C4-2B (cell line): ENCODE results near the gene SPOCK1.

Source experiments
- H3K27ac ChIP-seq: fragments of 450-650 bp; 2 replicates; pipeline ENCODE4 v1.5.1; 2017
- ZFX ChIP-seq: fragments of 450-650 bp; IDR thresholded peaks from 2 replicates; pipeline ENCODE4 v1.6.1; 2017
- TF ChIP-seq, protein P1 (sequence below): fragments of 450-650 bp; conservative IDR thresholded peaks from 2 replicates; pipeline ENCODE4 v1.5.1; 2017; ENCODE audit warnings: mild to moderate bottlenecking

The SPOCK1 gene

DNA sequence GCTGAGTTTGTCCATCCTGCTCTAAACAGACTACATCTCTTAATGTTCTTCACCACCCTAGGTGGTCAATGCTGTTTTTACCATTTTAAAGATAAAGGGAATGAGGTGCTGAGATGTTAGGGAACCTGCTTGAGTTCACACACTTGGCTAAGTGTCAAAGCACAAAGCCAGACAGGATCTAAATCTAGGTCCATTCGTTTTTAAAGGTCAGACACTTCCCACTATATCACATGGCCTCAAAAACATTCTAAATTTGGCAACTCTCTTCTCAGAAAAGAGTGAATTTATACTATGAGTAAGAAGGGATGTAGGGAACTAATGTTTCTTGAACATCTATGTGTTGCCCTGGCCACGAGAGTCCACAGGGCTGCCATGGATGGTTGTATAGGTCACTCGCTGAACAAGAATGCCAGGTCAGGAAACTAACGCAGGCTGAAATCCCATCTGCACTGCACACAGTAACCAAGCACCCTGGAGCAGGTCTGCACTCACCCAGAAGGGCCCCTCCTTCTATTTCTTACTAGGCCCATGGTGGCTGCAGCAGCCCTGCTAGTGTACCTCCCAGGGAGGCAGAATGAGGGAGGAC lies 213.0 kb downstream of the SPOCK1 start:
- H3K27ac ChIP-seq, result no peak overlapping the region
- TF ChIP-seq ZFX, result no peak
- TF ChIP-seq, protein P1, sequence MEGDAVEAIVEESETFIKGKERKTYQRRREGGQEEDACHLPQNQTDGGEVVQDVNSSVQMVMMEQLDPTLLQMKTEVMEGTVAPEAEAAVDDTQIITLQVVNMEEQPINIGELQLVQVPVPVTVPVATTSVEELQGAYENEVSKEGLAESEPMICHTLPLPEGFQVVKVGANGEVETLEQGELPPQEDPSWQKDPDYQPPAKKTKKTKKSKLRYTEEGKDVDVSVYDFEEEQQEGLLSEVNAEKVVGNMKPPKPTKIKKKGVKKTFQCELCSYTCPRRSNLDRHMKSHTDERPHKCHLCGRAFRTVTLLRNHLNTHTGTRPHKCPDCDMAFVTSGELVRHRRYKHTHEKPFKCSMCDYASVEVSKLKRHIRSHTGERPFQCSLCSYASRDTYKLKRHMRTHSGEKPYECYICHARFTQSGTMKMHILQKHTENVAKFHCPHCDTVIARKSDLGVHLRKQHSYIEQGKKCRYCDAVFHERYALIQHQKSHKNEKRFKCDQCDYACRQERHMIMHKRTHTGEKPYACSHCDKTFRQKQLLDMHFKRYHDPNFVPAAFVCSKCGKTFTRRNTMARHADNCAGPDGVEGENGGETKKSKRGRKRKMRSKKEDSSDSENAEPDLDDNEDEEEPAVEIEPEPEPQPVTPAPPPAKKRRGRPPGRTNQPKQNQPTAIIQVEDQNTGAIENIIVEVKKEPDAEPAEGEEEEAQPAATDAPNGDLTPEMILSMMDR, result no peak

DNA sequence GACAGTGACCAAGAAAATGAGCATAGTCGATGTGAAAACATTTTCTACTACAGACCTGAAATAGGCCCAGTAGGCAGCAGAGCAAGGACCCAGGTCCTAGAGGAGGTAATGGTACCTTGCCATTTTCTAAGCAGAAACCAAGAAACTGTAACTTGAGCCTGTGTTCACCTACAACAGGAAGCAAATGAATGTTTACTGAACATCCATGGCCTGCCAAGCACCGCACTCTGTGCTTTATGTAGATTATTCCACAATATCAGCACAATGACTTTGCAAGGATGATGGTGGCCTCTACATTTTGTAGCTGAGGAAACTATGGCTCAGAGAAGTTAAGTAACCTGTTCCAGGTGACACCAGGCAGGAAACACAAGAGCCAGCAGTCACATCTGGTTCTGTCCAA lies 215.3 kb downstream of the SPOCK1 start:
- no peak for TF ChIP-seq ZFX
- TF ChIP-seq, protein P1, result no peak
- H3K27ac ChIP-seq, result peak overlapping the region; percentile 79

DNA sequence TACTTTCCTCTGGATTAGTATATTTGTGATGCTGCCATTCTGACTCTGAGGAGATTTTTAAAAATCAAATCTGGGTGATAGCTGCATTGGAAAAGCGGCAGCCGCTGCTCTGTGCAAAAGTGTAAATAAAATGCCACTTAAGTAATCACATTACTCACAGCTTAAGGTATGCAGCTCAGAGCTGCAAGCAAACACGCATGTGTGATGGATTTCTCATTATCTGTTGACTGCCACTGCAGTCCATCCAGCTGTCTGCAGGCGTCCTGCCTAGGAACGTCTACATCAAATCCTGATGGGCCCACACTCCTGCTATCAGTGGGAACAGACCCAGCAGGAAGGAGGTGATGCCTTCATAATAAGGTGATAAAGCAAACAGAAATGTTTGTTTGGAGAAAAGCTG lies 216.9 kb downstream of the SPOCK1 start:
- no peak overlapping the region for H3K27ac ChIP-seq
- TF ChIP-seq ZFX, result no peak
- TF ChIP-seq, protein P1, result no peak

DNA sequence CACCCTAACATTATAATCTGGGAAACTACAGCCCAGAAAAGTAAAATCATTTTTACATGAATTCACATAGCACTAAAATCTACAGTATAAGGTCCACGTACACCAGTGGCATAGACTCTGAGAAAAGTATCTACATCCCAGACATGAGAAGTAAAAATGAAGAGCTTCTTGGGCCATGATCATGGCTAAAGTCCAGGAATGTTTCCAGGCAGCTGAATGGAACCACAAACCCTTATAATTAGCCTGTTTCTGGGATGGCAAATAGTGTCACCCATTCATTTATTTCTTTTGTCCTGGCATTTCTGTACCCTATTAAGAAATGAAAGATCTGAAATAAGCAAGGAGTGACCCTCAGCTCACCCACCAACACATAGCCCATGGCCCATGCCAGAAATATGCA lies 217.9 kb downstream of the SPOCK1 start:
- no peak overlapping the region for H3K27ac ChIP-seq
- TF ChIP-seq, protein P1, result no peak
- no peak for TF ChIP-seq ZFX

DNA sequence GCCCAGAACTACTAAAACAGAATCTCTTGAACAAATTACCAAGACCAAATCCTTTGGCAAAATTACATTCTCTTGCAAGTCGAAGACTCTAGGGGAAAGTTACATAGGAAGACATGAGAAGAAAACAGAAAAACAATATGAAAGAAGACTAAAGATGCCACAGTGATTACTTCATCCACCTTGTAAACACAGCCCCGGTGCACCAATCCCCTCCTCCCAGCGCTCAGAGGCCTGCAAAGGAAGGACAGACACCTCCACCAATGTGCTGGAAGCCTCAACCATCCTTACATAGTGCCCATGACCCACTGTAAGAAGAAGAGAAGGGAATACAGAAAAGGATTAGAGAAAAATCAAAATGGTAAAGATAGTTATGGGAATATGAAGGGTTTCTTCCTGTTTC lies 218.5 kb downstream of the SPOCK1 start:
- no peak for TF ChIP-seq ZFX
- TF ChIP-seq, protein P1, result no peak
- H3K27ac ChIP-seq, result no peak overlapping the region

DNA sequence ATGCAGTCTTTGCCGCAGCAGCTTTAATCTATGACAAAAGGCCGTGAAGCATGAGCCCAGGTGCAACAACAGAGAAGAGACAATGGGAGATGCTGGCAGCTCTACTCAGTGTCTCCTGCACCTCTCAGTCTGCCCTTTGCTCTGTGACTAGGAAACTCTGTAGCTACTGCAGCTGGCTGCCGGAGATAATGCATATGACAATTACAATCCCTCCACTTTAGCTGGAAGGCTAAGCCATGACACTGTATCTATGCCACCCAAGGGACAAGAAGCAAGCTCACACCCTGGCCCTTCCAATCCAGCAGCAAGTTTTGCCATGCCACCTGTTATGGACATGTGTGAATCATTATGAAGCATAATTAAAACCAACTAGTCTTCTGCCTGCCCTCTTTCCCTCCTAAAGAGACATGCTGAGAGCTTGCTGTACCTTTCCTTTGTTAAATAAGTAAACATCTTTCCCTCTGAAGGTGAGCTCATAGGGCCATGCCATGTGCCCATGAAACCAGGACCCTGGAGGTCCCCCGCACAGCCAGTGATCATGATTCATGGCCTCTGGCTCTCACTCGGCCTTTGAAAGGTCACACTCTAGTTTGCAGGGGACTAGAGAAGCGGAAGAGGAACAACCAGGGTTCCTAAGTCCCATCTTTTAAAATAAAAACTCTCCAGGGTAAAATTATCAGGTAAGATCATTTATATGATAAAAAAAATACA lies 219.4 kb downstream of the SPOCK1 start:
- TF ChIP-seq, protein P1, result no peak
- TF ChIP-seq ZFX, result no peak
- H3K27ac ChIP-seq, result no peak overlapping the region

DNA sequence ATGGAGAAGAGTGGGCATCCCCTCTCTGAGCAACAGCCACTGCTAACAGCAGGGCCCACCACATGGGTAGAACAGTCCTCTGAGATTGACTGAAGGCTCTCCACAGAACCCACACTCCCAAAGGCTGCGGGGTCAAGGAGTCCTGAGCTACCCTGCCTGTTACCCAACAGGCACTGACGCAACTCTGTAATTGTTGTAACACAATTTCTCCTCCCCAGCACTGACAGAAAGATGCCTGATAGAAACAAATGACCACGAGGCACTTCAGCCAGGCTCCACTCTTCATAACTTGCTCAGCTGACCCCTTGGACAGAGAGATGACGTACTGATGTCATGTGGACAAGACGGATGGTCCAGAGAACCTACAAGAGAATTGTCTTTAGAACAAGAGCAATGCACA lies 220.7 kb downstream of the SPOCK1 start:
- H3K27ac ChIP-seq, result no peak overlapping the region
- TF ChIP-seq ZFX, result no peak
- TF ChIP-seq, protein P1, result no peak
